Liver (tissue), 3 donors: ENCODE data around the gene P3H2.

Experiments used
- CTCF ChIP-seq: fragments of 150-350 bp; IDR thresholded peaks from 2 replicates; pipeline ENCODE4 v1.5.1; 2017; ENCODE audit warnings: improper control_type of control experiment, low read depth, low read length; ENCODE audit not compliant: missing input control
- MAX ChIP-seq: IDR thresholded peaks from 2 replicates; pipeline ENCODE4 v1.6.1; 2016; ENCODE audit warnings: antibody characterized with exemption
- RXRA ChIP-seq, 2 donors: IDR thresholded peaks; 2 replicates each; pipeline ENCODE4 v1.6.1; 2017 to 2018; ENCODE audit warnings: antibody characterized with exemption in 2 of 2, mild to moderate bottlenecking in 1 of 2
- donor health status: healthy.
- donor health status: healthy.

- no peak for TF ChIP-seq RXRA (IDR thresholded peaks at IDR 0.05)
- TF ChIP-seq CTCF = no peak
- TF ChIP-seq MAX = no peak
These were observed 78.1 kb downstream of the P3H2 start for GRCh38 chr3:190042558-190042957.
